Dermis blood vessel endothelial cell (primary cell): ENCODE measurements around the gene ZFAND3. TPM values are rescaled to one million over a fixed set of nuclear protein-coding genes. Genes with fewer than 3 reads are reported as not detected.
"Not testable (repeated sequence)": the region's sequence is repeated elsewhere in the genome, so short reads cannot be mapped to it uniquely, and the experiment has no call there.

Experiments used
- DNase-seq: peaks from one replicate; pipeline ENCODE4 v3.0.0; 2010
- total RNA-seq: library from RNA; depleted of rRNA; stranded (reverse); fragments of >200 nt; gene quantifications from 2 replicates; pipeline ENCODE4 v1.2.3, GENCODE V29; 2014

The ZFAND3 gene
- total RNA-seq, 1 donor from 2014 or later, result 16.7 TPM

GRCh38 chr6:38100380-38100779 lies 280.9 kb downstream of the ZFAND3 start:
- no peak for DNase-seq

- DNase-seq, result no peak
Measured at GRCh38 chr6:38103921-38104320, 284.4 kb downstream of the ZFAND3 start.

- no peak for DNase-seq
Measured at GRCh38 chr6:38105066-38105465, 285.5 kb downstream of the ZFAND3 start.

- DNase-seq, result no peak
Measured at GRCh38 chr6:38107073-38107472, 287.5 kb downstream of the ZFAND3 start.

GRCh38 chr6:38110481-38110971 lies 291.0 kb downstream of the ZFAND3 start:
- DNase-seq, result no peak

DNA sequence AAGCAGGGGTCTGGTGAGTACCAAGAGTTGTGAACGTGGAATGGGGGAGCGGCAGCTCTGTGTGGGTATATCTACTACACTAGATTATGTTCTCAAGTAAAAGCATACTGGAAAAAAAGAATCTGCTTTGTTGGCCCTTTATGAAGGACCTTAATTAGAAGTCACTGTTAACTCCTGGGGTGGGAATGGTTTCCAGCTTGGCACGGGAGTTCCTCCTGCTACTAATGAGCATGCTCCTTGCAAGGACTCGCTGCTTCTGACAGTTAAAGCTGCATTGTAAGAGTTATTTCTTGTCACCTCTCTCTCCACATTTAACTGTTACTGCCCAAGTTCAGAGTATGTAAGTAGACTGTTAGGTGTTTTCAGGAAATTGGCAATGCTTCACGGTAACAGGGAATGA lies 292.7 kb downstream of the ZFAND3 start:
- DNase-seq, result no peak

- no peak for DNase-seq
Measured at GRCh38 chr6:38113825-38114576, 294.5 kb downstream of the ZFAND3 start.

DNA sequence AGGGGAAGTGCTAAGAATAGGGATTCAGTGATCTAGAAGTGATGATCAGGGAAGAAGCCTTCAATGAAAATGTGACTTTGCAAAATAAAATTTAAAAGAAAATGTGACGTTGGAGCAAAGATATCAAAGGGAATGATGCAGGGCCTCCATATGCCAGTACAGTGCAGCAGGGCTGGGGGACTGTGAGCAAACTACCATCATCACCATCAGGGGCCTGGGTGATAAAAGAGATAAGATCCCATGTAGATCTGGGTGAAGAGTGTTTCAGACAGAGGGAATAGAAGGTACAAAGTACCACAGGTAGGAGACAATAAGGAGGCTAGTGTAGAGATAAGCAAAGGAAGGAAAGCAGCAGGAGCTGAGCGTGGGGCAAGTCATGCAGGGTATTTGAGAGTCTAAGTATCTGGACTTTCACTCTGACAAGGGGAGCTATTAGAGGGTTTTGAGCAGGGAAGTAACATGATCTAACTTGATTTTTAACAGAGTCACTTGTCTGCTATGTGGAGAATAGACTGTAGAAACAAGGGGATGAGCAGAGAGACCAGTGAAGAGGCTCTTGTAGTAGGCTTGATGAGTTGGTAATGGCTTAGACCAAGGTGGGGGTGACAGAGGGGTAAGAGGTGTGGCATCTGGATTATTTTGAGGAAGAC lies 295.6 kb downstream of the ZFAND3 start:
- DNase-seq, result no peak

DNA sequence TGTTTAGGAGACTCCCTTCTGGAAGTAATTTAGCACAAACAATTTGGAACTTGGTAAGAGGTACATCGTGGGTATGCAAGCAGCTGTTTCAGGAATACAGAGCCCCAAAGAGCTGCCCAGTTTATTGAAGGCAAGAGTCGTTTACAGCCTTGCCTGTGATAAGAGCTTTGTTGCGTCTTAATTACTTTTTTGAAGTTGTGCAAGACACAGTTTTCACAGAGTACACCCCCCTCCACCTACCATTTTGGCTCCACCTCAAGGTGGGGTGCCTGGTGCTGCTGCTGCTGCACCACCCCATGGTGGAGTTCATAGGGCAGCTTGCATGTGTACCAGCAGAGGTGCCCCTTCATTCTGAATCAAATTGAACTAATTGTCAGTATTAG lies 296.1 kb downstream of the ZFAND3 start:
- no peak for DNase-seq

DNA sequence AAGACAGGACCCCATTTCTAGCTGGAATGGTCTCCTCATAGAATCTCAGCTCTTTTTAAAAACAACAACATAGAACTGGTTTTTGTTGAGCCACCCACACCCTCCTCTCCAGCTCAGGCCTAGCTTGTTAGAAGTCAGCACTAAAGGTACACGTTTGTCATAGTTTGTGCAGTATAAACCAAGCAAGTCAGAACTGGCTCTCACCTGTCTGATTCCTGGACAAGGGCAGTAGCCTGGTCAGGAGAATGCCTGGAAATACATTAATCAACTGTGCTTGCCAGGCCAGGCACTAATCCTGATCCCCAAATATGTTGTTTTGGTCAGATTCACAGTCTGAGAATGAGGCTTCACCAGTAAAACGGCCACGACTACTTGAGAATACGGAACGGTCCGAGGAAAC lies 296.7 kb downstream of the ZFAND3 start:
- no peak for DNase-seq

DNA sequence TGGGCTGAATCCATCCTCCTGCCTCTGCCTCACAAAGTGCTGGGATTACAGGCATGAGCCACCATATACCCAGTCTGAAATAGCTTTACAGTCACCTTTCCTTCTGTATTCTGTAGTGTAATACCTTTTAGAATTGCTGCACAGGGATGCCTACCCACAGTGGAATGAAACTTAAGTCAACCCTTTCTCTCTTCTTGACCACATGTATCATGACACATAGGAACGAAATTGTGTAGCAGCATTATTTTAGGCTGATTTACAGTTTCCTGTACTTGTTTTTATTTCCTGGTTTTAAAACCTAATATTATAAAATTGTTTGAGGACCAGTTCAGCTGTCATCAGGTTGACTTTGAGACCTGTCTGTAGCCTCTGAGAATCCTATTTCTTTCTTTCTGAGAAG lies 297.8 kb downstream of the ZFAND3 start:
- DNase-seq, result peak; percentile 54

- no peak for DNase-seq
Measured at GRCh38 chr6:38118791-38119365, 299.4 kb downstream of the ZFAND3 start.

DNA sequence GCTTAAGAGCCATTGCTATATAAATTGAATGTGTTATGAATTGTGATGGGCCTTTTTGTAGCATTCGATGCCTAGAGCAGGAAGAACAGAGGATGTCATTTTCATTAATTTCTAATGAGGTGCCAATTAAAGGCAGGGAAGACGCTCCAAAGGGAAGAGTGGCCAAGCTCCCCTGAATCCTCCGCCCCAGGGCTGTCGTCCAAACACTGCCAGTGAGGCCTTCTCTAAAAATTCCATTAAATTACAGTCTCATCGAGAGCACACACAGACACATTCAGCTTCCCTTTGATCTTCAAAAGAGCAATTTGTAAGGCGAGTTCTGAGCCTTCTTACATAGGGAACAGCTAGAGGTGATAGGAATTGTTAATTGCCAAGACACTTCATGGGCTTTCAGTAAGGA lies 300.0 kb downstream of the ZFAND3 start:
- no peak for DNase-seq

GRCh38 chr6:38124224-38124926 lies 304.8 kb downstream of the ZFAND3 start:
- not testable (repeated sequence) for DNase-seq

DNA sequence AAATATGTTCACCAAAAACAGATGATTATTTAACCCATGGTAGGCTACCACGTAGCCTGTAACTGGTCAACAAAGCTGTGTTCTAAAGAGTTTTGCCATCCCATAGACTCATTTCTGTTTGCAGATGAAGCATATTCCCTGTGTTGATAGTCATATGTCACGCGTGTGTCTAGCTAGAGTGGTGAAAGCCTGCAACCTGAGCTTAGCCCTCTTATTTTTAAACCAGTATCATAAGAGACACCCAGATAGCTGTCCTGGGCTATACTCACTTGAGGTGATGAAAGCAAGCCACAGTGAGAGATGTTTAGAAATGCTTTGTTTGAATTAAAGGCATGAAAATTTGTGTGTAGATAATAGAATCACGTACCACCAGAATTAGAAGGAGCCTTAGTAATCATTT lies 307.8 kb downstream of the ZFAND3 start:
- no peak for DNase-seq

DNA sequence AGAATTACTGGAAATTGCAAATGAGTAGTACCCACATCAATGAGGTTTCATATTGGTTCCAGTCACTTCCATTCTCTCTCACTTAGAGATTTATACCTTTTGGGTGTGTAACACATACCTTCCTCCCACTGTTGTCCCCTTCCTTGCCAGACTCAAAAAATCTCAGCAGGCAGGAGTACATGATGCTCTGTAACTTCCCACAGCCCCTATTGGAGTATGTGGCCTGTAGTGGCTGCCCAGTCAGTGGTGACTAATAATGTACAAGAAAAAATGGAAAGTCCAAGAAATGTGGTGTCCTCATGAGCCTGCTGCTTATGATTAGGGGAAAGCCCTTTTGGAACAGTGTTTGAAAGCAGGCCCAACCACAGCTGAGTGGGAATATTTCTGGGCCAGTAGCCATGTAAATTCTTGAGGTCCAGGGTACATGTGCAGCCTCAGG lies 312.0 kb downstream of the ZFAND3 start:
- peak; percentile 26 for DNase-seq

- DNase-seq, result no peak
Measured at GRCh38 chr6:38133932-38134703, 314.6 kb downstream of the ZFAND3 start.

DNA sequence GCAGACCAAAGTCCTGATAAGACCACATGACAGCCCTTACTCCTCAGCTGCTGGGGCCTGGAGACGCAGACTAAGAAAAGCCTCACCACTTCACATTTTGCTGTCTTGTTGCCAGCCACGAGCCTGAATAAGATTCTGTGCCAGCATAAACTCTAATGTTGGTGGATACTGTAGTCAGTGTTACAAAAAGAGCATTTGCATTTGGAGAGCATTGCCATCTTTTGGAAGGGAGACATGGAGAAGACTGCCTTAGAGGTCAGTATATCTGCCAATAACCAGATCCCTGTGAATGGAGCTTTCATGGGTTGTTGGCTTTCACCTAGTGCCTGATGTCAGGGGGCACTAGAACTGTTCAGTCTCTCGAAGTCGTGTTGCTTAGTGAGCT lies 315.2 kb downstream of the ZFAND3 start:
- DNase-seq, result no peak

- DNase-seq, result no peak
Measured at GRCh38 chr6:38136547-38136946, 317.0 kb downstream of the ZFAND3 start.

DNA sequence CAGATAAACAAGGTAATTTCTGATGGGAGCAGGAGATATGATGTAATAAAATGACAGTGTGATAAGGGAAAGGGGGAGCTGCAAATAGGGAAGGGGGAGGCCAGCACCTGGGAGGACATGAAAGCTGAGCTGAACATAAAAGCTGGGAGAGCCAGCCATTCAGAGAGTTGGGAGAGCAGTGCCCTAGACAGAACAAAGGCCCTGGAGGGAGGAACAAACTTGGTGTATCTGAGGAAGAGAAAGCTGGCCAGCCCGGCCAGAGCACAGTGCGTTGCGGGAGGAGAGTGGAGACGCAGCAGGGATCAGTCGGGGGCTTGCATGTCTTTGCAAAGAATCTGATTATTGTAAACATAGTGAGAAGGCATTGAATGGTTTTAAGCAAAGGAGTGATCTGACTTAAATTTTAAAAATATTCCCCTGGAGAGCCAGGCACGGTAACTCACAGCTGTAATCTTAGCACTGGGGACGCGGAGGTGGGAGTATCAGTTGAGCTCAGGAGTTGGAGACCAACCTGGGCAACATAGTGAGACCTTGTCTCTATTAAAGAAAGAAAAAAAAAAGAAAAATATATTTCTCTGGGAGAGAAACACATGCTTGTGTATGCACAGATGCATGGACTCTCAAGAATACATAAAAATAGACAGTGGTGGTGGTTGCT lies 318.2 kb downstream of the ZFAND3 start:
- DNase-seq, result no peak

GRCh38 chr6:38138374-38138773 lies 318.8 kb downstream of the ZFAND3 start:
- DNase-seq, result no peak

GRCh38 chr6:38141085-38141484 lies 321.6 kb downstream of the ZFAND3 start:
- no peak for DNase-seq
